CD4-positive, alpha-beta T cell treated with Interleukin-17A for 4 hours (primary cell): Measurements from ENCODE around the gene KATNB1.

Experiments used
- DNase-seq: peaks from one replicate; pipeline ENCODE4 v3.0.0-alpha.2; 2020; ENCODE audit warnings: mixed read lengths

The KATNB1 gene

GRCh38 chr16:57798953-57799599 is 63.5 kb downstream of the KATNB1 start:
- DNase-seq = no peak

DNA sequence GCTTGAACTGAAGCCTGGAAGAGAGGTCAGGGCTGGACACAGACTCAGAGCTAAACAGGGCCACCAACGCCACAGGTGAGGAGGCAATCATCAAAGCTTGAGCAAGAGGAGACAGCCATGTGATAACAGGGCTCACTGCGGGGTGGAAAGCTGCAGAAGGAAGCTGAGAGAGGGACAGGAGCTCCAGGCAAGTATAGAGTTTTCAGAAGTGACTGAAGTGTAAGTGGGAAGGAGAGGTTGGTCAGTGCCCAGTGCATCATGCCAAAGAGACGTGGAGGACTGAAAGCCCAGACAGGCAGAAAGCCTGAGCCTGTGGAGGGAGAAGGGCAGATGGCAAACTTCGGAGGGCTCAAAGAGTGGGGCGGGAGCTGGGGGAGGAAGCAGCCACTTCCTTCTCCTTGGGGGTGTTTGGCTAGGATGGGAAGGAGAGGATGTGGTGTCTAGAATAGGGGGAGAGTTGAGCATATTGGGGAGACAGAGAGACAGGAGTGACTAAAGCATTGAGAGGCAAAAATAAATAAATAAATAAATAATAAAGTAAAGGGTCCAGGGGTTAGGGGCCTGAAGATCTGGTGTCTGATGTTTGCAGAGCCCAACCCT is 64.1 kb downstream of the KATNB1 start:
- no peak for DNase-seq

GRCh38 chr16:57800200-57801097 is 64.9 kb downstream of the KATNB1 start:
- no peak for DNase-seq

GRCh38 chr16:57801098-57801808 is 65.7 kb downstream of the KATNB1 start:
- no peak for DNase-seq

DNA sequence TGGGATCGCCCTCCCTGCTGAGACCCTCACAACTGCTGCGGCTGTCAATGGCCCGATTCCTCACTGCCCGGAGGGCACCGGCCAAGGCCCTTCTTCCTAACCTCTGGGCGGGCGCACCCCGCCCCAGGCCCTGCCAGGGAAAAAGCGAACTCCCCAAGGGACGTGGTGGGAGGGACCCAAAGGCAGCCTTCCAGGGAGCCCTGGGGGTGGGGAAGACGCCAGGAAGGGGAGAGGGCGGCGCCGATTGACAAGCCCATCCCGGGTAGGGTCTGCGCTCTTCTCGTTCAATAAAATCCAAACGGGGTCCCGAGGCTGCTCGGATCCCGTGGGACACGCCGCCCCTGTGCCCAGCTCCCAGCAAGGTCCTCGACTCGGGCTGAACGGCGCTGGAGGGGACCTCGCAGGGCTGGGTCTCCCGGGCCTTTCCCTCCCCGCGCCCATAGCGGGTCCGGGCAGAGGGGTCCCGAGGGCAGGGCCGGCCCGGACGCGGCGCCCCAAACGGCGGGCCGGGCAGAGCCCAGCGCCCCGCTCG is 66.3 kb downstream of the KATNB1 start:
- no peak for DNase-seq

GRCh38 chr16:57802341-57803133 is 67.0 kb downstream of the KATNB1 start, which contains the start of gene KIFC3:
Gene KIFC3, minus strand, starts transcription at chr16:57802491. Its CDS starts 4,248 bp downstream, at chr16:57798243.
- DNase-seq = peak; percentile 81

- DNase-seq = no peak
Observed at GRCh38 chr16:57803134-57803990, 67.8 kb downstream of the KATNB1 start.

- DNase-seq = no peak
Observed at GRCh38 chr16:57804111-57804837, 68.7 kb downstream of the KATNB1 start.

DNA sequence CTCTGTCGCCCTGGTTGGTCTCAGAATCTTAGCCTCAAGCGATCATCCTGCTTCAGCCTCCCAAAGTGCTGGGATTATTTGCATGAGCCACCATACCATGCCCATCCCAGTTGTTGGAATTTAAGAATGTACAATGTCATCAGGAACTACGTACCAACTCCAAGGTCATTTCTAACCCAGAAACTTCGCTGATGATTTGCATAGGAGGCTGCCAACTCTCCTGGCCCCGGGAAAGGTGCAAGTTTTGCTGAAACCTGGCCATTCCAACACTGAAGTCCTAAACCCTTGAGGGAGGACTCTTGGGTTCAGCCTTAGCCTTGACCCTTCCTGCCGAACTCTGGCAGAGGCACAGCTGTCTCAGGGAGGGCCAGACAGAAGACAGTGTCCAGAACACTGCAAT is 69.6 kb downstream of the KATNB1 start:
- no peak for DNase-seq
